ENCODE results near the gene MICALL1. TPM values are rescaled to one million over a fixed set of nuclear protein-coding genes. Genes with fewer than 3 reads are reported as not detected.

The MICALL1 gene
- total and polyA plus RNA-seq, 9 of the 15 experiments (the other 6 are each of a cell fraction or from before 2014, with no cell fraction given) = 0.32 to 21.5 (median 6.1) TPM

GRCh38 chr22:37884420-37884819 lies 21.7 kb upstream of the MICALL1 start:
- H3K4me3 ChIP-seq = no peak overlapping the region
- no peak overlapping the region for H2AFZ ChIP-seq (ENCODE audit: low read depth, low read length)
- CTCF ChIA-PET (ENCODE audit: low intra/inter-chr PET ratio) = no interaction called here
- H3K9me1 ChIP-seq (ENCODE audit: control insufficient read depth, insufficient read depth, low read length) = no peaks in the 10 kb centered on the region
- no peak overlapping the region for H3K27ac ChIP-seq (ENCODE audit: extremely low read depth, low read depth, low read length)
- DNase-seq (ENCODE audit: extremely low read depth in 1 of 4, low spot score in 3 of 4) (no peak), ATAC-seq (no peak), FAIRE-seq (no peak)
- no peaks in the 10 kb centered on the region for H3K9me3 ChIP-seq (replicated peaks; ENCODE audit: control insufficient read depth, insufficient read depth, low read depth, low read length)
- H3K36me3 ChIP-seq (ENCODE audit: control insufficient read depth, insufficient read depth, low read length) = peaks cover 82% of the 10 kb centered on the region
- intact Hi-C loops (cut with micrococcal nuclease) (no loop called here), in situ Hi-C loops (cut with MboI) (no loop called here)
- peaks cover 19% of the 10 kb centered on the region for H3K79me2 ChIP-seq (ENCODE audit: control insufficient read depth, insufficient read depth, low read length)
- no TSS peak for BruUV-seq (replicated peaks)
- H3K4me2 ChIP-seq (ENCODE audit: insufficient read depth, low read length) = no peak overlapping the region
- 94% methylated on average over 6 of the region's 6 CpGs for WGBS (ENCODE audit: insufficient coverage, low coverage, missing lambda C conversion rate)
- H4K20me1 ChIP-seq (replicated peaks; ENCODE audit: control insufficient read depth, insufficient read depth, low read length) = no peaks in the 10 kb centered on the region
- TF ChIP-seq DMBX1 (CRISPR knock-in tag; IDR thresholded peaks at IDR 0.05; ENCODE audit: borderline replicate concordance) (no peak), ZNF197 (CRISPR knock-in tag; IDR thresholded peaks at IDR 0.05; ENCODE audit: low read depth) (no peak), ZNF583 (CRISPR knock-in tag; IDR thresholded peaks at IDR 0.05) (no peak), ILK (tag; IDR thresholded peaks at IDR 0.05; ENCODE audit: borderline replicate concordance, low read depth) (no peak), KAT2B (IDR thresholded peaks at IDR 0.05; ENCODE audit: low read depth, low read length) (no peak), ZNF77 (CRISPR knock-in tag; IDR thresholded peaks at IDR 0.05) (no peak), KLF1 (tag; IDR thresholded peaks at IDR 0.05) (no peak), HOXB6 (CRISPR knock-in tag; IDR thresholded peaks at IDR 0.05; ENCODE audit: borderline replicate concordance) (no peak)
- TF ChIP-seq, protein P1, sequence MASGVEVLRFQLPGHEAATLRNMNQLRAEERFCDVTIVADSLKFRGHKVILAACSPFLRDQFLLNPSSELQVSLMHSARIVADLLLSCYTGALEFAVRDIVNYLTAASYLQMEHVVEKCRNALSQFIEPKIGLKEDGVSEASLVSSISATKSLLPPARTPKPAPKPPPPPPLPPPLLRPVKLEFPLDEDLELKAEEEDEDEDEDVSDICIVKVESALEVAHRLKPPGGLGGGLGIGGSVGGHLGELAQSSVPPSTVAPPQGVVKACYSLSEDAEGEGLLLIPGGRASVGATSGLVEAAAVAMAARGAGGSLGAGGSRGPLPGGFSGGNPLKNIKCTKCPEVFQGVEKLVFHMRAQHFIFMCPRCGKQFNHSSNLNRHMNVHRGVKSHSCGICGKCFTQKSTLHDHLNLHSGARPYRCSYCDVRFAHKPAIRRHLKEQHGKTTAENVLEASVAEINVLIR (CRISPR knock-in tag; IDR thresholded peaks at IDR 0.05) = no peak
- TF ChIP-seq, protein P2, sequence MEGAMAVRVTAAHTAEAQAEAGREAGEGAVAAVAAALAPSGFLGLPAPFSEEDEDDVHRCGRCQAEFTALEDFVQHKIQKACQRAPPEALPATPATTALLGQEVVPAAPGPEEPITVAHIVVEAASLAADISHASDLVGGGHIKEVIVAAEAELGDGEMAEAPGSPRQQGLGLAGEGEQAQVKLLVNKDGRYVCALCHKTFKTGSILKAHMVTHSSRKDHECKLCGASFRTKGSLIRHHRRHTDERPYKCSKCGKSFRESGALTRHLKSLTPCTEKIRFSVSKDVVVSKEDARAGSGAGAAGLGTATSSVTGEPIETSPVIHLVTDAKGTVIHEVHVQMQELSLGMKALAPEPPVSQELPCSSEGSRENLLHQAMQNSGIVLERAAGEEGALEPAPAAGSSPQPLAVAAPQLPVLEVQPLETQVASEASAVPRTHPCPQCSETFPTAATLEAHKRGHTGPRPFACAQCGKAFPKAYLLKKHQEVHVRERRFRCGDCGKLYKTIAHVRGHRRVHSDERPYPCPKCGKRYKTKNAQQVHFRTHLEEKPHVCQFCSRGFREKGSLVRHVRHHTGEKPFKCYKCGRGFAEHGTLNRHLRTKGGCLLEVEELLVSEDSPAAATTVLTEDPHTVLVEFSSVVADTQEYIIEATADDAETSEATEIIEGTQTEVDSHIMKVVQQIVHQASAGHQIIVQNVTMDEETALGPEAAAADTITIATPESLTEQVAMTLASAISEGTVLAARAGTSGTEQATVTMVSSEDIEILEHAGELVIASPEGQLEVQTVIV (CRISPR knock-in tag; IDR thresholded peaks at IDR 0.05; ENCODE audit: borderline replicate concordance) = no peak
- TF ChIP-seq, protein P3, sequence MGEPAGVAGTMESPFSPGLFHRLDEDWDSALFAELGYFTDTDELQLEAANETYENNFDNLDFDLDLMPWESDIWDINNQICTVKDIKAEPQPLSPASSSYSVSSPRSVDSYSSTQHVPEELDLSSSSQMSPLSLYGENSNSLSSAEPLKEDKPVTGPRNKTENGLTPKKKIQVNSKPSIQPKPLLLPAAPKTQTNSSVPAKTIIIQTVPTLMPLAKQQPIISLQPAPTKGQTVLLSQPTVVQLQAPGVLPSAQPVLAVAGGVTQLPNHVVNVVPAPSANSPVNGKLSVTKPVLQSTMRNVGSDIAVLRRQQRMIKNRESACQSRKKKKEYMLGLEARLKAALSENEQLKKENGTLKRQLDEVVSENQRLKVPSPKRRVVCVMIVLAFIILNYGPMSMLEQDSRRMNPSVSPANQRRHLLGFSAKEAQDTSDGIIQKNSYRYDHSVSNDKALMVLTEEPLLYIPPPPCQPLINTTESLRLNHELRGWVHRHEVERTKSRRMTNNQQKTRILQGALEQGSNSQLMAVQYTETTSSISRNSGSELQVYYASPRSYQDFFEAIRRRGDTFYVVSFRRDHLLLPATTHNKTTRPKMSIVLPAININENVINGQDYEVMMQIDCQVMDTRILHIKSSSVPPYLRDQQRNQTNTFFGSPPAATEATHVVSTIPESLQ (CRISPR knock-in tag; IDR thresholded peaks at IDR 0.05) = no peak
- POLR2A ChIA-PET = interaction anchor here (0.6 to 1.1 kb wide), 3 partner anchors 9 to 640 kb away, joined by 3 to 4 read pairs (median 3); no protein-coding TSS in a partner anchor
- no peak overlapping the region for H3K9ac ChIP-seq (ENCODE audit: insufficient read depth in 1 of 2, low read depth in 2 of 2, low read length in 2 of 2)
- H3K27me3 ChIP-seq (ENCODE audit: control insufficient read depth in 2 of 2, insufficient read depth in 2 of 2, low read length in 2 of 2) = no peaks in the 10 kb centered on the region
- H3K4me1 ChIP-seq (replicated peaks in 1 of 2; ENCODE audit: control insufficient read depth in 2 of 2, insufficient read depth in 2 of 2, low read length in 2 of 2) = no peaks in the 10 kb centered on the region

All from K562 (cell line).